H7 (cell line): ENCODE results near the gene LRRC4C. TPM values are rescaled to one million over a fixed set of nuclear protein-coding genes. Genes with fewer than 3 reads are reported as not detected.
"Not testable (repeated sequence)": the region's sequence is repeated elsewhere in the genome, so short reads cannot be mapped to it uniquely, and the experiment has no call there.

ENCODE experiments used
- DNase-seq: peaks from one replicate; pipeline ENCODE4 v3.0.0; 2012
- H3K27me3 ChIP-seq: 2 replicates; pipeline ENCODE4 v1.6.0; 2011; ENCODE audit warnings: mild to moderate bottlenecking, low read length; ENCODE audit not compliant: control insufficient read depth, insufficient read depth
- H3K36me3 ChIP-seq: replicated peaks from 2 replicates; pipeline ENCODE4 v1.5.1; 2011; ENCODE audit warnings: low read length; ENCODE audit not compliant: control insufficient read depth, insufficient read depth
- H3K4me3 ChIP-seq: 2 replicates; pipeline ENCODE4 v1.5.1; 2011; ENCODE audit warnings: low read depth, mild to moderate bottlenecking, control low read depth, low read length, moderate library complexity; ENCODE audit not compliant: insufficient read depth
- total RNA-seq: library from RNA; depleted of rRNA; stranded (reverse); fragments of >200 nt; shearing (Covaris generic); gene quantifications from 2 replicates; pipeline ENCODE4 v1.2.3, GENCODE V29; 2014

Gene LRRC4C
- total RNA-seq, 1 experiment from 2014 or later, result 0.66 TPM

GRCh38 chr11:40647295-40647694 is 812.2 kb downstream of the LRRC4C start:
- Histone ChIP-seq H3K4me3 (no peak overlapping the region), H3K36me3 (no peaks in the 10 kb centered on the region; the same call in 1 of the 2 replicates), H3K27me3 (no peaks in the 10 kb centered on the region)
- no peak for DNase-seq

GRCh38 chr11:40642284-40642683 is 817.2 kb downstream of the LRRC4C start:
- Histone ChIP-seq H3K4me3 (no peak overlapping the region), H3K36me3 (no peaks in the 10 kb centered on the region), H3K27me3 (no peaks in the 10 kb centered on the region)
- DNase-seq, result no peak

GRCh38 chr11:40619654-40620053 is 839.8 kb downstream of the LRRC4C start:
- Histone ChIP-seq H3K27me3 (no peaks in the 10 kb centered on the region), H3K36me3 (no peaks in the 10 kb centered on the region), H3K4me3 (no peak overlapping the region)
- no peak for DNase-seq

GRCh38 chr11:40606800-40607199 is 852.7 kb downstream of the LRRC4C start:
- DNase-seq, result no peak
- Histone ChIP-seq H3K4me3 (no peak overlapping the region), H3K36me3 (no peaks in the 10 kb centered on the region), H3K27me3 (no peaks in the 10 kb centered on the region)

GRCh38 chr11:40602866-40603552 is 856.4 kb downstream of the LRRC4C start:
- no peak for DNase-seq
- H3K27me3 ChIP-seq, result no peaks in the 10 kb centered on the region
- no peaks in the 10 kb centered on the region for H3K36me3 ChIP-seq
- no peak overlapping the region for H3K4me3 ChIP-seq

GRCh38 chr11:40597546-40598113 is 861.8 kb downstream of the LRRC4C start:
- no peak overlapping the region for H3K4me3 ChIP-seq
- H3K36me3 ChIP-seq, result no peaks in the 10 kb centered on the region
- DNase-seq, result no peak
- H3K27me3 ChIP-seq, result no peaks in the 10 kb centered on the region

GRCh38 chr11:40573254-40573891 is 886.1 kb downstream of the LRRC4C start:
- Histone ChIP-seq H3K27me3 (no peaks in the 10 kb centered on the region), H3K4me3 (no peak overlapping the region), H3K36me3 (no peaks in the 10 kb centered on the region)
- DNase-seq, result no peak

- no peak for DNase-seq
- Histone ChIP-seq H3K27me3 (no peaks in the 10 kb centered on the region), H3K4me3 (no peak overlapping the region), H3K36me3 (no peaks in the 10 kb centered on the region)
Measured at GRCh38 chr11:40569947-40570531, 889.4 kb downstream of the LRRC4C start.

- Histone ChIP-seq H3K27me3 (no peaks in the 10 kb centered on the region), H3K4me3 (no peak overlapping the region), H3K36me3 (no peaks in the 10 kb centered on the region)
- DNase-seq, result no peak
Measured at GRCh38 chr11:40567392-40567791, 892.1 kb downstream of the LRRC4C start.

- DNase-seq, result no peak
- H3K4me3 ChIP-seq, result no peak overlapping the region
- H3K27me3 ChIP-seq, result no peaks in the 10 kb centered on the region
- H3K36me3 ChIP-seq, result no peaks in the 10 kb centered on the region
Measured at GRCh38 chr11:40544162-40544561, 915.3 kb downstream of the LRRC4C start.

GRCh38 chr11:40542821-40543220 is 916.6 kb downstream of the LRRC4C start:
- DNase-seq, result no peak
- Histone ChIP-seq H3K27me3 (no peaks in the 10 kb centered on the region), H3K36me3 (no peaks in the 10 kb centered on the region), H3K4me3 (no peak overlapping the region)

- no peaks in the 10 kb centered on the region for H3K36me3 ChIP-seq
- H3K27me3 ChIP-seq, result no peaks in the 10 kb centered on the region
- no peak overlapping the region for H3K4me3 ChIP-seq
- no peak for DNase-seq
Measured at GRCh38 chr11:40537734-40538133, 921.7 kb downstream of the LRRC4C start.

- H3K27me3 ChIP-seq, DNase-seq, H3K4me3 ChIP-seq, H3K36me3 ChIP-seq: not testable (repeated sequence)
Measured at GRCh38 chr11:40522080-40522479, 937.4 kb downstream of the LRRC4C start.

GRCh38 chr11:40517122-40517521 is 942.3 kb downstream of the LRRC4C start:
- no peak for DNase-seq
- no peaks in the 10 kb centered on the region for H3K36me3 ChIP-seq
- no peaks in the 10 kb centered on the region for H3K27me3 ChIP-seq
- H3K4me3 ChIP-seq, result no peak overlapping the region

GRCh38 chr11:40514124-40514523 is 945.3 kb downstream of the LRRC4C start:
- Histone ChIP-seq H3K4me3 (no peak overlapping the region), H3K36me3 (no peaks in the 10 kb centered on the region), H3K27me3 (no peaks in the 10 kb centered on the region)
- DNase-seq, result no peak
